Hematopoietic multipotent progenitor cell treated with erythropoietin and hydrocortisone succinate and interleukin-3 and kit ligand, for 6 days (in vitro differentiated cells): ENCODE data around the gene LGALS14.
"Not testable (repeated sequence)": the region's sequence is repeated elsewhere in the genome, so short reads cannot be mapped to it uniquely, and the experiment has no call there.

Source experiments
- DNase-seq: peaks from one replicate; pipeline ENCODE4 v3.0.0-alpha.2; 2015

LGALS14 gene

DNA sequence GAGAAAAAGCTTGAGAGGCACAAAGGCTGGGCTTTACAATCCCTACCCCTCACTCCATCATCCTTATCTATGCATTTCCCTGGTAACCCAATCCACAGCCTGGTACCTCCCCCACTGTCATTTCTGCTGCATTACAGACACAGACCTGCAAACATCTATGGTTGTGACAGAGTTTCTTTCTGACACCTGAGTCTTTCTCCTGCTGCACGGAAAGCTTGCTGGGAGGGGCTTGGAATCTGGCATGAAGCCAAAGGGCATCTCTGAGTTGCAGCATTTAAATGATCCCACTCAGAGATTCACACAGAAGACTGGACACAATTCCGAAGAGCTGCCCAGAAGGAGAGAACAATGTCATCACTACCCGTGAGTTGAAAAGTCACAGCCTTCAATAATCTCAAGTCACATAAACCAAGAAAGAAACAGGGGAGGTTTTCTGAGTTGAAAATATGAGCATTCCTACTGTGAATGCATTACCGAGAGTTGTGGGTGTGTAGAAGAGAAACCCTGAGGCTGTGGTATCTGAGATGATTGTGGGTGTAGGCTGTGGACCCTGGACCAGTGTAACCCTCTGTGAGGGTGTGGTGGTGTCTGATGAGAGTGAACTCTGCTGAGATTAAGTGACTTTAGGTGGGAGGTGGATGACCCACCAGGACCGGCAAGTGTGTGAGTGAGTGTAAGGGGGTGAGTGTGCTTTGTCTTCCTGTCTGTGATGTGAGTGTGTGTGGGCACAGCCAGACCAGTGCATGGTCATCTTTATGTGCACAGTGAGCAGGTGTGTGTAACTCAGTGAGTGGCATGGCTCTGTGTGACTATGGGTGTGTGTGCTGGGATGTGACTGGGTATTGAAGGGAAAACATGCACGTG is at the start of gene LGALS14:
Gene LGALS14 (plus strand): TSS at position 301 of the 864 bp plus-strand sequence. CDS start 48 bp downstream, at position 349.
- DNase-seq: no peak

GRCh38 chr19:39655613-39656012 is 48.7 kb upstream of the LGALS14 start, which contains the start of gene LGALS16:
LGALS16 (plus strand) TSS chr19:39655913; CDS start chr19:39655962, 49 bp downstream.
- DNase-seq: no peak

DNA sequence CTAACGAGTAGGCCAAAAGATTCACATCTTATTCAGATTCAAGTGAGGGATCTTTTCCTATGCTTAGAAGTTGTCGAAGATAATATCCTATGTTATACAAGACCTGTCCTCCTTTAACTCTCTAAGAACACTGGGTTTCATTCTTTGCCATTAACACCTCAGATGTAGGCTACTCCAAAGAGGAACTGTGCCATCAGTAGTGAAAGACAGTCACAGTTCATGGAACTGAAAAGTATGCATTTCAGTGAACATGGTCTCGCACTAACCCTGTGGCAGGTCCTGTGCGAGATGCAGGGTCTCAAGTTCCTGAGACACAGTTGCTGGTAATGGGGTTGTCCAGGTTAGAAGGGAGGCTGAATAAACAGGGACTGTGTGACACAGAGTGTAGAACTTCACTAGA is 44.5 kb upstream of the LGALS14 start:
- no peak for DNase-seq

- no peak for DNase-seq
Observed at GRCh38 chr19:39660661-39661060, 43.6 kb upstream of the LGALS14 start.

GRCh38 chr19:39661565-39661964 is 42.7 kb upstream of the LGALS14 start:
- DNase-seq: no peak

DNA sequence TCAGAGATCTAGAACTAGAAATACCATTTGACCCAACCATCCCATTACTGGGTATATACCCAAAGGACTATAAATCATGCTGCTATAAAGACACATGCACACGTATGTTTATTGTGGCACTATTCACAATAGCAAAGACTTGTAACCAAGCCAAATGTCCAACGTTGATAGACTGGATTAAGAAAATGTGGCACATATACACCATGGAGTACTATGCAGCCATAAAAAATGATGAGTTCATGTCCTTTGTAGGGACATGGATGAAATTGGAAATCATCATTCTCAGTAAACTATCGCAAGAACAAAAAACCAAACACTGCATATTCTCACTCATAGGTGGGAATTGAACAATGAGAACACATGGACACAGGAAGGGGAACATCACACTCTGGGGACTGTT is 34.4 kb upstream of the LGALS14 start:
- DNase-seq: not testable (repeated sequence)

DNA sequence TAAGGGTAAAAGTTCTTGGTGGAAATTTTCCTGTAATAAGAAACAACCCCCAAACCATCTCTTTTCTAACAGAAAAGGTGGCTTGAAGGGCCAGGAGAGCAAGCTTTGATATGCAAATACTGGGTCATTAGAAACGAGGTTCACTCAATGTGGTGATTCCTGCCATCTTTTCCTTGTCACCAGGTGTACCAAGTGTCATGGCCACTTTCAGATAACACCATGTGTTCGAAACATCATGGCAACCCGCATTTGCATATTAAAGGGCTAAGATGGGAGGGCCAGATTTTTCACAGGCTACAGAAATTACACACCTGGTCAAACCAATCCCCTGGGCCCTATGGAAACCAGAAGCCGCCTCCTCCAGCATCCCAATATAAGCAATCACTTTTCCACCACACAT is 33.3 kb upstream of the LGALS14 start:
- DNase-seq: no peak

- peak; percentile 80 for DNase-seq
Observed at GRCh38 chr19:39671739-39672363, 32.4 kb upstream of the LGALS14 start.

DNA sequence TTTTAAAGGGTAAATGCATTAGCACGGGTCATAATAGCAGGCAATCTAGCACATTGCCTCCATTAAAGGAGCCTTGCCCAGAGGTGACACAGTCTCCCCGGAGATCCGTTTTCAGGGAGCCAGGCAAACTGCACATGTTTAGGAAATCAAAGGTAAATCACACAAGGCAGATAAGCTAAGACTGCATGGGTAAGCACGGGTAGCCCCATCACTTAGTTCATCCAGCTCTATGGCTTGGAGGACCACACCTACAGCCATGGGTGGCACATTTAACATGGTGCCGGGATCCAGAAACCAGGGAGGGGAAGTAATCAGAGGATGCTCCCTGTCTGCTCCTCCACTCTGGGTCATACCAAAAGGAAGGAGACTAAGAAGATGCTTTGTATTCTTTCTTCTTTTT is 31.8 kb upstream of the LGALS14 start:
- DNase-seq: no peak

GRCh38 chr19:39673862-39674261 is 30.4 kb upstream of the LGALS14 start:
- DNase-seq: peak; percentile 58

DNA sequence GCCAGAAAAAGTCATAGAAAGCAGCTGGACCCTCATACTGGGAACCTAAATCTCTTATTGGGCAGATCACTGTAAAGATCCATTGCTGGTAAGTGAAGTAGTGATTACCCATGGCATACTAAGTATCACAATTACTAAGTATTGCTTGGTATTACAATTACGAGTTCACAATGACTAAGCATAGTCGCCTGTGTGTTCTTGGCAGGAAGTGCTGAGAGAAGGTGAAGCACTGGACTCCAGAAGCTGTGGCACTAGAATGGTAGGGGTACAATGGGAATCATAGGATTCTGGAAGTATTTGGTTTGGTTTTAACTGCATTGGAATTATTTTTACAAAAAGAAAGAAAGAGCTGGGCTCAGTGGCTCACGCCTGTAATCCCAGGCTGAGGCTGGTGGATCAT is 28.3 kb upstream of the LGALS14 start:
- DNase-seq: peak; percentile 27

GRCh38 chr19:39677961-39678889 is 26.1 kb upstream of the LGALS14 start:
- DNase-seq: no peak

- no peak for DNase-seq
Observed at GRCh38 chr19:39679056-39679790, 25.1 kb upstream of the LGALS14 start.

DNA sequence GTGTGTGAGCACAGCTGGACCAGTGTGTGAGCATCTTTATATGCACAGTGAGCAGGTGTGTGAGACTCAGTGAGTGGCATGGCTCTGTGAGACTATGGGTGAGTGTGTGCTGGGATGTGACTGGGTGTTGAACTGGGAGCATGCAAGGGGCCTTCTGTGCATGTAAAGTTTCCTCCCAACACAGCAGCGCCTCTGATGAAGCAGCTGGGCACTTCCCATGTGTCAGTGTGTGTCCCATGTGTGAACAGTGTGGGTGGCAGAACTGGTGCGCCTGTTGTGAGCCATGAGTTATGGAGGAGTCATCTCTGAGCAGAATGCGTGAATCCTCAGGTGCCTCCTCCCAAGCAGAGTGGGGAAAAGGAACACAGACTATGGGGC is 24.5 kb upstream of the LGALS14 start:
- DNase-seq: no peak

- DNase-seq: no peak
Observed at GRCh38 chr19:39680593-39680992, 23.7 kb upstream of the LGALS14 start.

GRCh38 chr19:39681416-39681815 is 22.9 kb upstream of the LGALS14 start:
- DNase-seq: no peak

GRCh38 chr19:39684267-39684666 is 20.0 kb upstream of the LGALS14 start:
- no peak for DNase-seq

GRCh38 chr19:39686739-39687138 is 17.5 kb upstream of the LGALS14 start:
- no peak for DNase-seq

DNA sequence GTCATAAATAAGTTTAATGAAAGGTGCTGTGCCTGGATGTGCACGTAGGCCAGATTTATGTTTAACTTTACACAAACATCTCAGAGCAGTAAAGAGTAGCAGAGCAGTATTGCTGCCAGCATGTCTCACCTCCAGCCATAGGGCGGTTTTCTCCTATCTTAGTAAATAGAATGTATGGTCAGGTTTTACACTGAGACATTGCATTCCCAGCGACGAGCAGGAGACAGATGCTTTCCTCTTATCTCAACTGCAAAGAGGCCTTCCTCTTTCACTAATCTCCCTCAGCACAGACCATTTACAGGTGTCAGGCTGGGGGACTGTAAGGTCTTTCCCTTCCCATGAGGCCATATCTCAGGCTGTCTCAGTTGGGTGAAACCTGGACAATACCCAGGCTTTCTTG is 15.6 kb upstream of the LGALS14 start:
- DNase-seq: not testable (repeated sequence)

DNA sequence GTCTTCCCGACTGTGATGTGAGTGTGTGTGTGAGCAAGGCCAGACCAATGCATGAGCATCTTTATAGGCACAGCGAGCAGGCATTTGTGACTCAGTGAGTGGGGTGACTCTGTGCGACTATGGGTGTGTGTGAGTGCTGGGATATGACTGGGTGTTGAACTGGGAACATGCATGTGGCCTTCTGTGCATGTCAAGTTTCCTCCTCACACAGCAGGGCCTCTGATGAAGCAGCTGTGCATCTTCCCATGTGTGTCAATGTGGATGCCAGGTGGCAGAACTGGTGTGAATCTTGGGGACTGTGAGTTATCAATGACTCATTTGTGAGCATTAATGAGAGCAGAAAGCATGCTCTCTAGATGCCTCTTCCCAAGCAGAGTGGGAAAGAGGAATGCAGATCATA is 12.1 kb upstream of the LGALS14 start:
- DNase-seq: no peak

DNA sequence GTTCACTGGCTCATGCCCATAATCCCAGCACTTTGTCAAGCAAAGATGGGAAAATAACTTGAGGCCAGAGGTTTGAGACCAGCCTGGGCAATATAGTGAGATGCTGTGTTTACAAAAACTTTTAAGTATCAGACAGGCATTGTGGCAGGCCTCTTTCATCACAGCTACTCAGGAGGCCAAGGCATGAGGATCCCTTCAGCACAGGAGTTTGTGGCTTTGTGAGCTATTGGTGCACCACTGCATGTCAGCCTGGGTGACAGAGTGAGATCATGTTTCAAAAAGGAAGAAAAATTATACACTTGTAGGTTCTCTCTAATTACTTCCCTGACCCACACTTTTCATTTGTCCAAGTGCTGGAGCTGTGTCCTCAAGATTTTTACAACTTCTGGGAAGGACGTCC is 11.5 kb upstream of the LGALS14 start:
- DNase-seq: no peak

DNA sequence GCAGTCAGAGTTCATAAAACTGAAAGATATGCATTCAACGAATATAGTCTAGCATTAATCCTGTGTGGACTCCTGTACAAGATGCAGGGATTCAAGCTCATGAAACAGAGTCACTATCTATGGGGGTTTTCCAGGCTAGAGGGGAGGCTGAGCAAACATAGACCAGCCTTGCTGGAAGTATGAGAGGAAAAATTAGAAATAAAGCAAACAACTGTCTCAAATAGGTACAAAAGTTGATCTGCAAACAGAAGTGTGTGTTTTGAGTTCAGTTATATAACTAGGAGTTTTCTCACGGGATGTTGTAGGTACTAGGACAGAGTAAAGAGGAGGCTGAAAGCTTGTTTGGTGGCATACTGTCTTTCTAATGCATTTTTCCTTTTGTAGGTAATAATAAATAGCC is 8.5 kb upstream of the LGALS14 start:
- no peak for DNase-seq

DNA sequence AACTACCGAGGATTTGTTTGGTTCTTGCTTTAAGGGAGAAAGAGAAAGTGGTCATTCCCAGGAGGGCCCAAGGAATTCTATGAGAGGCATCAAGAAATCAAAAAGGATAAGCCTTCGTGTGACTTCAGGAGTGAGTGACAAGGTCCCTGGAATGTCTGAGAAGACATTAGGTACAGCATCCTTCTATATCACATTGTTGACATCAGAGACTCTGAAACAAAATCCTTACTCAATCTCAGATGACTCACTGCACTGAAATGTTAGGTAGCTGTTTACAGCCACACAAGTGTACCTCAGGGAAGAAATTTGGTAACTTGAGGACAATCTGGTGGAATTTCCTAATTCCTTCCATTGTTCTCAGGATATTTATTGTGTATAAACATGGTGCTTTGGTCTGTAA is 7.9 kb upstream of the LGALS14 start:
- no peak for DNase-seq
